GM19372 (cell line): ENCODE results near the gene ZNF599.
"Not testable (repeated sequence)": the region's sequence is repeated elsewhere in the genome, so short reads cannot be mapped to it uniquely, and the experiment has no call there.

Source experiments
- ATAC-seq: cut with Tn5 transposase; IDR thresholded peaks from one replicate; pipeline ENCODE4 v1.9.1; 2021; ENCODE audit warnings: mild to moderate bottlenecking, low read depth, moderate library complexity; ENCODE audit not compliant: unreplicated experiment

The ZNF599 gene

DNA sequence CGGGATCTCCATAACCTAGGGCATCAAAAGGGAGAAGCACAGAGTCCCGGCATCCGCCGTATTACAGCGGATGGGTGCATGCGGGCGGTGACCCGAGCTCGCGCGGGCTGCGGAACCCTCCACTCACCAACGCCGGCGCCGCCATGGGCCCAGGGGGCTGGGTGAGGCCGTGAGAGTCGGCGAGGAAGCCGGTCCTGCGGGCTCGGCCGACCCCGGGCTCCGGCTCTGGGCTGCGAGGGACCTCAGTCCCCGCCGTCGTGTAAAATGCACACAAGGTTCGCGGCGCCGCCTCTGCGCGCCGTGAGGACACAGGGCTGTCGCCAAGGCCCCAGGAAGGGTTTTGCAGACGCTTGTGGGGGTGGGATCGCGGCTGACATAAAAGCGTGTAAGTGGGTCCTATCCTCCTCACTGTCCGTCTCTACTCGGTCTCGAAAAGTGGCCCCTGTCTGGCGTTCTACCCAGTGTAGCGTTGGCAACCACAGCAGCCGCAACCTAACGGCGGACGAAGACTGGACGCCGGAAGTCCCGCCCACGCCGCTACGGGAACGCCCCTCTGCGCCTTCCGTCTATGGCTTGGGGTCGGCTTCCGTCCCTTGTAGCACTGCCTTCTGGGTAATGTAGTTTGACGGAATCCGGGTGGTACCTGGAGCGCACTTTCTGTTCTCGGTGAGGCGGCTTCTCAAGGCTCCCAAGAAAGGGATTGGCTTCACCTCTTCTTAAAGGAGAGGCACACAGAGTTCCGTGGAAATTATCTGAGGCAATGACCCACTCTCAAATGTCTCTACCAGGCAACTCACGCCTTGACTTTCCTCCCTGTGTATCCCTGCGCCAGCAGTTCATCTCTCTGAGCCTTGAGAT lies at the start of gene ZNF599:
ZNF599 (minus strand) TSS at position 519 of the 858 bp plus-strand sequence; CDS start at position 145, 374 bp downstream.
- peak; percentile 88 for ATAC-seq

DNA sequence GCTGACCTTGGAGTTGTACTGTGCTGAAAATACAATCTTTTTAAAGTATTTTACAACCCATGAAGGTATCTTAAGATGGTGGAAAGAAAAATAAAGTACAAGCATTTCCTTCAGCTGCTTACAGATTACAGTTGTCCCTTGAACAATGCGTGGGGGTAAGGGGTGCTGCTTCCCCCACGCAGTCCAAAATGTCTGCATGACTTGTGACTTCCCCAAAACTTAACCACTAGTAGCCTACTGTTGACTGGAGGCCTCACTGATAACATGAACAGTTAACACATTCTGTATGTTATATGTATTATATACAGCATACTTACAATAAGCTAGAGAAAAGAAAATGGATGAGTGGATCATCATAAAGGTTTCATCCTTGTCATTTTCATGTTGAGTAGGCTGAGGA lies 45.3 kb upstream of the ZNF599 start:
- no peak for ATAC-seq

DNA sequence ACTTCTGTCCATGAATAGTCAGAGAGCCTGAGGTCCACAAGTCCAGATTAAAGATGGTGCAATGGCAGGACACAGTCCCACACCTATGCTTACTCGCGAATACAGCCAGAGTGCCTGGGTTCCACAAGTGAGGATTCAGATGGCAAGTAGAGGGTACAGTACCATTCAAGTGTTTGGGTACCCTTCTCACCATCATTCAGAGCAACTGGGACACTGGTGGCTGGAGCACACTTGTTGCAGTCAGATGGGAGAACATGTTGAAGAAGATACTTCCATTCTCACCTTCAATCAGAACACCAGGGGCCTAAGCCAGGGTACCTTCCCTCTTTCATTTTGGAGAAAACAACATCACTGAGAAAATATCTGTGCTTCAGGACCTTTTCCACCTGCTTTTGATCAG lies 43.7 kb upstream of the ZNF599 start:
- ATAC-seq: no peak

DNA sequence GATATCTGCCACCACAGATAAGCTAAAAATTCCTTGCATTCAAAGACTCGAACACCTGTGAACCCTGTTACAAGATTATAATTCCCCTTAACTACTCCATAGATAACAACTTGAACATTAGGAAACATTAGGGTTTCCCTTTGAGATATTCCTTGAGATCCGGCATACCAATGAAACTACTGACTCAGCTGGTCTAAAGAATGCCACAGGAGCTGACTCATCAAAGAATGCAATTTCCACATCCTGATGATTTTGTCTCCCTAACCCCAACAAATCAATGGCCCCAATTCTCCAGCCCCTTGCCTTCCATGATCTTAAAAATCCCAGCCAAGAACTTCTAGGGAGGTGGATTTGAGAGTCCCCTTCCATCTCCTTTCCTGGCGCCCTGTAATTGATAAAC lies 35.6 kb upstream of the ZNF599 start:
- no peak for ATAC-seq

DNA sequence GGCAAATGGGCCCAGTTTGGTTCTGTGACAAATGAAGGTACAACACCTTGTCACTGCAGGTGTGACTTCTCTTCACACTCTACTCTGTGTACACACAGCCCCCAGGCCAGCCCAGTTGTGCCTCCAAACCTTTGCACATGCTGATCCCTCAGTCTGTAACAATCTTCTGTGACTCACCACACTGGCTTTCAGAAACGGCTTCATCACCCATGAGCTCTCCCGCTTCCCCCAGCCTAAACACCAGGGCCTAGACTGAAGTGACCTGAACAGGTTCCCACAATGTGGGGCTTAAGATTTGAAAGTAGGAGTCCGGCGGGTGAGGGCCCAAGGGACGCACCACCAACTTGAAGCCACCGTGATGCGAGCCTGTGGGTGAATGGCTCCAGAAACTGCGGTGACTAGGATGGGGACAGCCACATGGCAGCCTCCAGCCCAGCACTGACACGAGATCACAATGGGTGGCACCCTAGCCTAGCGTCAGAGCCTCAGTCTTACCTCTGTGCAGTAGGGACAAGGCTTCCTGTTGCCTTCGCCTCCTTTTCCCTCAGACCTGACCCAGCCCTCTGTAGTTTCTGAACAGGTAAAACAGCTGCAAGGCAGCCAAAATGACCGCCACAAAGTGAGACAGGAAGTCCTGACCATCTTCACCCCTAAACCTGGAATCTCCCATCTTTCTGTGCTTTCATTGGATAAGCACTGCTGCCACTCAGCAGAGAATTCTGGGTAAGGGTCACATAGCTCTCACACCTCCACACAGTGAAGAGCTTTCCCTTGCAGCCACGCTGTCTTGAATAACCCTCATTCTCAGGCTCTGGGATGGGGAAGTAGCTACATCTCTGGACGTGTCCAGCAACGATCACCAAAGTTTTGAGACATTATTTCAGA lies 34.2 kb upstream of the ZNF599 start:
- ATAC-seq: no peak

DNA sequence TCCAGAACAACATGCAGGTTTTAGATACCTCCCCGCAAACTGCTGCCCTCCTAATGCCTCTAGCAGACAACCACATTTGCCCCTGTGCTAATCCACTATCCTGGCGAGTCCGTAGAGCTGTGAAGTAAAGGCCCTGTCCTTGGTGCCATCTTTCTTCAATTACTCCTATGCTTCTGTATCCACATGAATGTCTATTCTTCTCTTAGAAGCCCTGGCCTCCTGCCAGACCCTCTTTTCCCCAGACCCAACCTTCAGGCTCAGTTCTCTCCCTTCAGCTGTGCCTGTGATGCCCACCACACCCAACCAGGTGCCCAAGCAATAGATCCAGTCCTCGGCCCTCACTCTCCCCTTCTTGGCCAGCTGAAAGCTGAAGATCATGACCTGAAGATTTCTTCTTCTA lies 31.1 kb upstream of the ZNF599 start:
- no peak for ATAC-seq

DNA sequence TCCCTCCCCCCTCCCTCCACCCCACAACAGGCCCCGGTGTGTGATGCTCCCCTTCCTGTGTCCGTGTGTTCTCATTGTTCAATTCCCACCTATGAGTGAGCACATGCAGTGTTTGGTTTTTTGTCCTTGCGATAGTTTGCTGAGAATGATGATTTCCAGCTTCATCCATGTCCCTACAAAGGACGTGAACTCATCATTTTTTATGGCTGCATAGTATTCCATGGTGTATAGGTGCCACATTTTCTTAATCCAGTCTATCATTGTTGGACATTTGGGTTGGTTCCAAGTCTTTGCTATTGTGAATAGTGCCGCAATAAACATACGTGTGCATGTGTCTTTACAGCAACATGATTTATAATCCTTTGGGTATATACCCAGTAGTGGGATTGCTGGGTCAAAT lies 23.9 kb upstream of the ZNF599 start:
- ATAC-seq: not testable (repeated sequence)

DNA sequence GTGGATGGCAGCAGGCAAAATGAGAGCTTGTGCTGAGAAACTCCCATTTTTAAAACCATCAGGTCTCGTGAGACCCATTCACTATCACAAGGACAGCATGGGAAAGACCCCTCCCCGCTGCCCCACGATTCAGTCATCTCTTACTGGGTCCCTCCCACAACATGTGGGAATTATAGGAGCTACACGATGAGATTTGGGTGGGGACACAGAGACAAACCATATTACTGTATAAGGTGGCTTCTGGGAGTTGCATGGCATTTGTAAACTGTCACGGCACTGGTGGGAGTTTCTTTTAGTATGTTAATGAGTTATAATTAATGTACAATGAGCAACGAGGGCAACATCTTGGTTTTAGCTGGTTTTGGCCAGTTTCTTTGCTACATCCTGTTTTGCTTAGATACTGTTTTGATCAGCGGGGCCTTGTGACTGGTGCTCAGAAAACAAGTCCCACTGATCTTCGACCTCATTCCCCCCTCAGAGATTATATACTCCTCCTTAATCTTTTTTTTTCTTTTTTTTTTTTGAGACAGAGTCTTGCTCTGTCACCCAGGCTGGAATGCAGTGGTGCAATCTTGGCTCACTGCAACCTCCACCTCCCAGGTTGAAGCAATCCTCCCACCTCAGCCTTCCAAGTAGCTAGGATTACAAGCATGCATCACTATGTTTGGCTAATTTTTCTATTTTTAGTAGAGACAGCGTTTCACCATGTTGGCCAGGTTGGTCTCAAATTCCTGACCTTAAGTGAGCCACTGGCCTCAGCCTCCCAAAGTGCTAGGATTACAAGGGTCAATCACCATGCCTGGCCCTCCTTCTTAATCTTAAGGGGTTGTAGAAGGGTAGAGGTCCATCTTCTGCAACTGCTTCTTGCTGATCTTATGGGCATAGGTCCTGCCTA lies 21.3 kb upstream of the ZNF599 start:
- ATAC-seq: no peak

DNA sequence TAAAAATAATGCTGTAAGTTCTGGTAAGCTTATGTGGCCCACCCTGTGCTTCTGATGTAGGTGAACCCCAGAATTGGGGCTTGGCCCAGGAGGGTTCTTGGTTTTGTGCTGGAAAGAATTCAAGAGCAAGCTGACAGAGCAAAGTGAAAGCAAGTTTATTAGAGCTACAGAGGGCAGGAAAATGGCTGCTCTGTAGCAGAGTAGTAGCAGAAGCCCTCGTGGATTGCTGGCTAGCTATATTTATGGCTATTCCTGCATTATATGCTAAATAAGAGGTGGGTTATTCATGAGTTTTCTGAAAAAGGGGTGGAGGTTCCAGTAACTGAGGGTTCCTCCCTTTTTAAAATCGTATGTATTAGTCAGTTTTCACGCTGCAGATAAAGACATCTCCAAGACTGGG lies 20.6 kb upstream of the ZNF599 start:
- ATAC-seq: no peak

DNA sequence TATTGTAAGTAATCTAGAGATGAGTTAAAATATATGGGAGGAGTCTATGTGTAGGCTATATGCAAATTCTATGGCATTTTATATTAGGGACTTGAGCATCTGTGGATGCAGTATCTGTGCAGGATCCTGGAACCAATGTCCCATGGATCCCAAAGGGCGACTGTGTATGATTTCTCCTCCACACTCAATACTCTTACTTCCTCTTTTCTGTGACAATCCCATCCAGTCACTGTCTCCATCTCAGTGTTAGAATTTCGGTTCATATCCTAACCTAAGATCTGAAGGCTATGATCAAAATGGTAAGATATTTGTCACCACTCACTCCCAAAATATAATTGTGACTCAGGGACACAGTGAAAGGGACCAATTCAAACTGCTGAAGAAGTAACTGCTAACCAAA lies 15.1 kb upstream of the ZNF599 start:
- ATAC-seq: no peak

DNA sequence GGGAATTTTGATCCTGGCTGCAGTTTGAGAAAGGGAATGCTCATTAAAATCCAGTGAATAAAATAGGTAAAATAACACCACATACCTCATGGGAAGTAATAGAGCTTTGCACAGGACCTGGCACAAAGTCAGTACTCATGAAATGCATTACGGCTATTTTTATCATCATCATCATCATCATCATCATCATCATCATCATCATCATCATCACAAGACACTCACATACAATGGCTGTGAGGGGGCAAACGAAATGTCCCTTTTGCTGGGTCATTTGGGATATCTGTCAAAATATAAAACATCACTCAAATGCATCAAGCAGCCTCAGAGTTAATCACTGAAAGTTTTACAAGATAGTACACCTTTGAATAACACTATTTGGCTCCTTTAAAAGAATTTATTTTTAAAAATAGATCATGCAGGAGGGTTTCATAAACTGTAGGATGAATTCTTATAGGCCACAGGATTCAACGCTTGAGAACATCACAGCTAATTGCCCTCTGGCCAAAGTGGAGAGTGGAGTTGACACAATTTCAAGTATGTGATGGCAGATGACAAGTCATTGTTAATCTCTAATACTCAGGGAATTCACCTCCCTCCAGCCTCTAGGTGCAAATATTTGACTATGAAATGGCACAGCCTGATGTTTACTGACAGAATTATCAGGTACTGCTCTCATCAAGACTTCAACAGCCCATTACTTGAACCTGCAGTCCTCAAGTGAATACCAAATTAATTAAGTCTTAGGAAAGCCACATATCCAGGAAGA lies 14.2 kb upstream of the ZNF599 start:
- no peak for ATAC-seq

DNA sequence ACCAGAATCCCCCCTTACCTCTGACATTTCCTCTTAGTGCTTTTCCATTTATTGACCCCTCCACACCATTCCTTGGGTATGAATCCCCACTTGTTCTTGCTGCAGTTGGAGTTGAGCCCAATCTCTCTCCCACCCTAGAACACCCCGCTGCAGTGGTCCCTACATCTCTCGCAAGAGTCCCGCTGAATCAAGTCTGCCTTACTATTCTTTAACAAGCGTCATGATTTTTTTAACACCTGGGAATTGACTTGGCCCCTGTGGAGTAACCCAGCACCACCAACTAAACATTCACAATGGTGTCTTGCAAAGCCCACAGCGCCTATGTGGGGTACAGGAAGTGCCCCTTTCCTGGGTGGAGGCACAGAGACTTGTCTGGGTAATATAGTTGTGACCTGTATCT lies 13.2 kb upstream of the ZNF599 start:
- no peak for ATAC-seq

DNA sequence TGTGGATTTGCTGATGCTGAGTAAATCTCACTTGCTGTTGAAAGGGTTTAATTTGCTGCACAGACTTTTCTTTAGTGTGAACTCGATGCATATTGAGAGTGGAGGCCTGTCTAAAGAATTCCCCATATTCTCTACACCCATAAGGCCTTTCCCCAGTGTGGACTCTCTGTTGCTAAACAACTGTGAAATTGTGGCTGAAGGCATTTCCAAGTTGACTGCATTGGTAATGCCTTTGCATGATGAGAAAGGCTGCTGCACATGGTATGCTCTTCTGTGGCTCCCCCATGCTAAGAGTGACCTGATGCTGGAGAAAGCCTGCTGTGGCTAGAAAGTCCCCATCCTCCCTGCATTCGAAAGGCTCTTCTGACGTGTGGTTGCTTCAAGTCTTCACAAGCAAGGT lies 6.6 kb upstream of the ZNF599 start:
- no peak for ATAC-seq

DNA sequence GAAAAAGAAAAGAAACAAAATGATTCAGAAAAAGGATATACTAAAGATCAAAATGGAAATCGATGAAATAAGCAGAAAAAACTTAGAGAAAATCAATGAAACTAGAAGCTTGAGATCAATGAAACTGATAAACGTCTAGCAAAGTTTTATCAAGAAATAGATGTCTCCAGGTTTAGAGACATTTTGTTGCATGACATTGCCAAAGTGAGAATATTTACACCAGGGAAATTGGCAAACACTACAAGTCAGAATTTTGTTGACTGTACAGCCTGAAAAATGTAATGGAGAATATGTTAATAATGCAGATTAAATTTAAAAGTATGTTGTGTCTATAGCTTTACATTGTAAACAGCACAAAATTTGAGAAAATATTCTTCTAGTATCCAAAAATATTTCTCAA lies 5.3 kb upstream of the ZNF599 start:
- no peak for ATAC-seq

DNA sequence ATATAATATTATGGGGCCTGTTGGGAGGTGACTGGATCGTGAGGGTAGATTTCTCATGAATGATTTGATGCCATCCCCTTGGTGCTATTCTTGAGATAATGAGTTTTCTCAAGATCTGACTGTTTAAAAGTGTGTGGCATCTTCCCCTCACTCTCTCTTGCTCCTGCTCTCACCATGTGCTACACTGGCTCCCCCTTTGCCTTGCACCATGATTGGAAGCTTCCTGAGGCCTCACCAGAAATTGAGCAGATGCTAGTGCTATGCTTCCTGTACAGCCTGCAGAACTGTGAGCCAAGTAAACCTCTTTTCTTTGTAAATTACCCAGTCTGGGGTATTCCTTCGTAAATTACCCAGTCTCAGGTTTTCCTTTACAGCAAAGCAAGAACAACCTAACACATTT lies 1.8 kb upstream of the ZNF599 start:
- no peak for ATAC-seq

DNA sequence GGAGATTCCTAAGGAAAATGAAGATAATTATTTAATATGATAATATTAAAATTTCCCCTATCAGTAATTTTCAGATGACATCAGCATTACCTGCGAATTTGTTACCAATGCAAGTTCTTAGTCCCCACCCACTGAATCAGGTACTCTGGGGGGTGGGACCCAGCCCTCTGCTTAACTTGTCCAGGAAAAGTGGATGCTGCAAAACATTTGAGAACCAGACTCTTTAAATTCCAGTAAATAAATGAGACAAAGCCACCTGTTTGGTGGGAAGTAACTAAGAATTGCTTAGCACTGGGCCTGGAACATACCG lies 495 bp upstream of the ZNF599 start:
- no peak for ATAC-seq

DNA sequence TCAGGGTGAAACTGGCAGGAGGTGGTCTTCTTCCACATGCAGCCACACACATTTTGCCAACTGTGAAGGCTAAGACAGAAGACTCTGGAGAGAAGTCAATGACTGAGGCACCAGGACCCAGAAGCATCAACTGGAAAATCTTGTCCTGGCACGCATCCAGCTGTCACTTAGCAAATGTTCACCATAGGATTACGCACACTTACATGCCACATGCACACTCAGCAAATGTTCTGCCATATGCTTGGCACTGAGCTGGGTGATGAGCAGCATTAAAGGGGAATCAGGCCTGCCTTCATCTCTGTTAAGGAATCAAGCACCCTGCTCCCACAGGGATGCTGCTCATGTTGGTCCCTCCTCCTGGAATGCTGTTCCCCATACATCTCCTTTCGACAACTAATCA lies 5.1 kb downstream of the ZNF599 start:
- ATAC-seq: no peak

DNA sequence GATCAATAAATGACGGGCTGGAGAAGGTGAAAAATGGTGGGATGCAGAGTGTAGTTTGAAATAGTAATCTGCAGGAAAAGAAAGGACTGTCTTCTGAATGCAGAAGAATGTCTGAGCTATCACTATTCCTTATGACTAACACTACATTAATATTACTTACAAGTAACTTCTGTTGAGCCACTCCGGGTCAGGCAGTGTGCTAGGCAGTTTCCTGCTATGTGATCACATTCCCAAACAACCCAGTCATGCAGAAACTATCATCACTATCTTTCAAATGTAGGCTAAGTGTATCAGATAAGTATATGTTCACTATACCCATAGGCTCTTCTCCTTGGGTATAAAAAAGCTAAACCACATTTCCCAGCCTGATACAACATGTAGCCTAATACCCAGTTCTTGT lies 6.6 kb downstream of the ZNF599 start:
- ATAC-seq: no peak

DNA sequence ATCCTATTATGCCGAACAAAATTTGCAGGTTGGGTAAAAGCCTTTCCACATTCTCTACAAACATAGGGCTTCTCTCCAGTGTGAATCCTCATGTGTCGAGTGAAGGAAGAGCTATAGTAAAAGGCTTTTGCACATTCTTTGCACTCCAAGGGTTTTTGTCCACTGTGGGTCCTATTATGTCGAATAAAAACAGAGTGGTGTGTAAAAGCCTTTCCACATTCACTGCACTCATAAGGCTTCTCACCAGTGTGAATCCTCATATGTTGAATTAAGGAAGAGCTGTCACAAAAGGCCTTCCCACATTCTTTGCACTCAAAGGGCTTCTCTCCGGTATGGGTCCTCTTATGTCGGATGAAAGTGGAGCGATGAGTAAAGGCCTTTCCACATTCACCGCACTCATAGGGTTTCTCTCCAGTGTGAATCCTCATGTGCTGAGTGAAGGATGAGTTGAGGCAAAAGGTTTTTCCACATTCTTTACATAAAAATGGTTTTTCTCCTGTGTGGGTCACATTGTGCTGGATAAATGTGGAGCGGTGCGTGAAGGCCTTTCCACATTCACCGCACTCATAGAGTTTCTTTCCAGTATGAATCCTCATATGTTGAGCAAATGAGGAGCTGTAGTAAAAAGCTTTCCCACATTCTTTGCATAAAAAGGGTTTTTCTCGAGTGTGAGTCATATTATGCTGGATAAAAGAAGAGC lies 13.6 kb downstream of the ZNF599 start:
- ATAC-seq: no peak

DNA sequence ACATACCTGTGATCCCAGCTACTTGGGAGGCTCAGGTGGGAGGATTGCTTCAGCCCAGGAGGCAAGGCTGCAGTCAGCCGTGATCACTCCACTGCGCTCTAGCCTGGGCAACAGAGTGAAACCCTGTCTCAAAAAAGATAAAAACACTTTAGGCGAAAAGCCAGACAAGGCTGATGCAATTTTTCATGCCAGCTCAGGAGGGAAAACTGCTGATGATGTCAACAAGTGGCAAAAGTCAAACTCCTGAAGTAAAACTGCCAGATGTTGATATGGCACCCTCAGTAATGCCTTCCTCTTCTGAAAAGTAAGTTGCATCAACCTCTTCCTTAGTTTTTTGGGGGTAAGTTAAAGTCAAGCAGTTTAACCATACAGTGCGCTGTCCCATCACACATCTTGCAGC lies 15.6 kb downstream of the ZNF599 start:
- ATAC-seq: no peak
